HG03039 (cell line): ENCODE results near the gene F2R.
"Not testable (repeated sequence)": the region's sequence is repeated elsewhere in the genome, so short reads cannot be mapped to it uniquely, and the experiment has no call there.

Experiments
- ATAC-seq: cut with Tn5 transposase; IDR thresholded peaks from one replicate; pipeline ENCODE4 v1.9.1; 2021; ENCODE audit warnings: mild to moderate bottlenecking, moderate library complexity; ENCODE audit not compliant: unreplicated experiment

F2R gene

GRCh38 chr5:76715736-76716455, at the start of gene F2R:
Gene F2R, plus strand, starts transcription at chr5:76716126. Its CDS starts 182 bp downstream, at chr5:76716308.
- ATAC-seq = peak; percentile 56

DNA sequence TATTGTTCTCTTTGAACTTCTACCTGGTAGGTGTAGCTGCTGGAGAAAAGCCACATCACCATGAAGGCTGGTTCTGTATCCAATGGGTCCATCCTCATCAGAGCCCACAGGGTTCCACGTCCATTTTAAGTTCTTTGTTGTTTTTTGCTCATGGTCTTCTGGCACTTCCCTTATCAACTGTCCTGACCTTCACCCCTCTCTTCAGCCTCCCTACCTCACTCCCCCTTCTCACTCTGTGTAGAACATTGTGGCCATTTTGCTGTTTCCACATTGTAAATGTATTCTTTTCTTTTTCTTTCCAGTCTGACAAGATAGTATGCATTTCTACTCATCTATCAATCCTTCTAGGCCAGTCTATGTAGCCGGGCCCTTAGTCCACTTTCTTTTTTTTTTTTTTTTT, 48.4 kb upstream of the F2R start:
- no peak for ATAC-seq

GRCh38 chr5:76669245-76669644, 46.7 kb upstream of the F2R start:
- ATAC-seq = no peak

GRCh38 chr5:76670508-76670907, 45.4 kb upstream of the F2R start:
- ATAC-seq = no peak

GRCh38 chr5:76672242-76672641, 43.7 kb upstream of the F2R start:
- no peak for ATAC-seq

DNA sequence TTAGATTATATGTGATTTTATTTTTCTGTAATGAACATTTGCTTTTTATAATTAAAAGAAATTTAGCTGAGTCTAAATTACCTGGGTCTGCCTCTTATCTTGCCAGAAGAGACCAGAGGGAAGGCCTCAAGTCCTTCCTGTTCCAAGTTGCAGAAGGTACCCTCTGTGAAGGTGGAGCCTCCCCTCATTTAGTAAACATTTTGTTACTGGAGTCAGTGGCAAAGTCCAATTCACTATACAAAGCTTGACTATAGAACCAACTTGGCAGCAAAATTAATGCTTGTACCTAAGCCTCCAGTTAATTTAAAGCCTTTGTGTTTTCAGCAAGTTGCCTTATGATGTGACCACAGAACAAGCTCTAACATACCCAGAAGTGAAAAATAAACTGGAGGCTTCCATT, 42.8 kb upstream of the F2R start:
- no peak for ATAC-seq

- ATAC-seq = no peak
Observed at GRCh38 chr5:76674330-76675066, 41.4 kb upstream of the F2R start.

- ATAC-seq = no peak
Observed at GRCh38 chr5:76675364-76675763, 40.6 kb upstream of the F2R start.

DNA sequence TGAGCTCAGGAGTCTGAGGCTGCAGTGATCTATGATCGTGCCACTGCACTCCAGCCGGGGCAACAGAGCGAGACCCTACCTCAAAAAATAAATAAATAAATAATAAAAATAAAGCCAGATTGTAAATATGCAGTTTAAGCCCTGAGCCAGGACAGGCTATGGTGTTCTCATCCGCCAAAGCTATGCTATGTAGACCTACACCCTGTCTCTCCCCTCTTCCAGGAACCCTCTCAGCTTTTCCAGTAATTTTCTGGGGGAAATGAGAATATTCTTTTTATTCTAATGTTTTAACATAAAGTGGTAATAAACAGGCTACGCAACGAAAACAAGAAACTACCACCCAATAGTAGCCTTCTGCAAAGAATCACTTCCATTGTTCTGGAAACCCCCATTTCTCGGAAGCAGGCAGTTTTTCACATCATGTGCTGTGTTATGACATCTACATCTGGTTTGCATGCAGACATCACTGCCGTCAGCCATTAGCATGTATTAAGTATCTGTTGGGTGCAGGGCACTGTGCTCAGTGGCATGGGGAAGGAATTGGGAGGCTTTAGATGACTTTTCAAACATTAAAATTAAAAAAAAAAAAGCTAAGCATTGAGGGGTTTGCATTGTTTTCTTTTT, 38.0 kb upstream of the F2R start:
- ATAC-seq = no peak

- no peak for ATAC-seq
Observed at GRCh38 chr5:76679231-76679630, 36.7 kb upstream of the F2R start.

DNA sequence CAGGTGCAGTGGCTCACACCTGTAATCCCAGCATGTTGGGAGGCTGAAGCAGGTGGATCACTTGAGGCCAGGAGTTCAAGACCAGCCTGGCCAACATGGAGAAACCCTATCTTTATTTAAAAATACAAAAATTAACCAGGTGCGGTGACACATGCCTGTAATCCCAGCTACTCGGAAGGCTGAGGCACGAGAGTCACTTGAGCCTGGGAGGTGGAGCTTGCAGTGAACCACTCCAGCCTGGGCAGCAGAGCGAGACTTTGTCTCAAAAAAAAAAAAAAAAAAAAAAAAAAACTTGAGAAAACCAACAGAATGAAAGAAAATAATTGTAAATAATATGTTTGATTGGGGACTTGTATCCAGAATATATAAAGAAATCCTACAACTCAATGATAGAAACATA, 35.1 kb upstream of the F2R start:
- ATAC-seq = not testable (repeated sequence)

GRCh38 chr5:76681287-76681686, 34.6 kb upstream of the F2R start:
- ATAC-seq = no peak

DNA sequence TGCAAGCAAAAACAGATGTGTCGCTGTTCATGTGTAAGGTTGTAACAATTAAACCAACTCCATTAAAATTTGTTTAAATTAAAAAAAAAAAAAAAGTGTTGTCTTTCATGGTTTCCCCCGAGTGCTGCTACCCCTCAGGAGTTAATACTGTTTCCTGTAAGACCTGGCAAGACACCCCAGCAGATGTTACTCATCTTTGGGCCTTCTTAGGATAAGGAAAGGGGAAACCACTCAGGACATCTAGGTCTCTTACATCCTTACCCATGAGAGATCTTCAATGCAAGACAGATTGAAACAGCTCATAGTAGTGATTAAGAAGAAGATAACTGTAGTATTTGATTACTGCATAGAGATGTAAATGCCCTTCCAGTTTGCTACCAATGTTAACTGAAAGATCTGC, 33.5 kb upstream of the F2R start:
- no peak for ATAC-seq

- ATAC-seq = no peak
Observed at GRCh38 chr5:76683816-76684731, 31.9 kb upstream of the F2R start.

DNA sequence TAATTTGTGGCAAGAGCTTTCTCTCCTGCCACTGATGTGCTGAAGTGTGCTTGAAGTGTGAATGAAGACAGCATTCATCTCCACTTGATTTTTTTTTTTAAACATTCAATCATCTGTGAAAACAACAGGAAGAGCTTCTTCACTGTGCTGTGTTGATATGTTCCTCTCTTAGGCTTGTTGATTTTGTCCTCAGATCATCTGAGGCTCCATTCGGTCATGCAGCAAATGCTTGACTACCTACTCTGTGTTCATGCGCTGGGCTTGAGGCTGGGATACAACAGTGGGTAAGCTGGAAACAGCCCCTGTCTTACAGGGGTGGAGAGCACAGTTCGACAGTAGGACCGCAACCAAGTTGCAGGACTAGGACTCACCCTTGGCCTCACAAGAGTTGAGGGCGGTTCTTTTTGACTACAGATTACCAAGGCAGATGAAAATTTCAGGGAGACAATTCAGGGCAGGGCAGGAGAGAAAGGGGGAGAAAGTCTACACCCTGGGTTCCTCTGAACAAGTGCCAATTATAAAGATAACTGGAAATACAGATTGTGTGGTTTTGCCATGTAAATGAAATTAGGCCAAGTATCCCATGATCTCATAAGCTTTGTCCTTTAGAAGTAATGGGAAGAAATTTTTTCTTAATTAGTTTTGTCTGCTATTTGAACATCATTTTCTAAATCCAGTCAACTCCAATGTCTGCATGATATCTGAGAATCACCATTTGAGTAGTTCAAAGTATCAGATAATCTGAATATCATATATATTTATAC, 31.0 kb upstream of the F2R start:
- ATAC-seq = no peak

DNA sequence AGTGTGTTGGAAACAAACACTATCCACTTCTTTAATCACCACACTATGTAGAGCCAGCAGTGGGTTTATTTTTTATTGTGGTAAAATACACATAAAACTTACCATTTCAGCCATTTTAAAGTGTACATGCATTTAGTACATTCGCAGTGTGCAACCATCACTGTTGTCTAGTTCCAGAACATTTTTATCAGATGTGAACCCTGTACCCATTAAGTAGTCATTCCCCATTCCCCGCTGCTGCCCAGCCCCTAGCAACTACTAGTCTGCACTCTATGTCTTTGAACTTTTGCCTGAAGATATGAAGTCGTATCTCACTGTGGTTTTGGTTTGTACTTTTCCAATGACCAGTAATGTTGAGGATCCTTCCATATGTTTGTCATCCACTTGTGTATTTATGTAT, 30.2 kb upstream of the F2R start:
- ATAC-seq = no peak

DNA sequence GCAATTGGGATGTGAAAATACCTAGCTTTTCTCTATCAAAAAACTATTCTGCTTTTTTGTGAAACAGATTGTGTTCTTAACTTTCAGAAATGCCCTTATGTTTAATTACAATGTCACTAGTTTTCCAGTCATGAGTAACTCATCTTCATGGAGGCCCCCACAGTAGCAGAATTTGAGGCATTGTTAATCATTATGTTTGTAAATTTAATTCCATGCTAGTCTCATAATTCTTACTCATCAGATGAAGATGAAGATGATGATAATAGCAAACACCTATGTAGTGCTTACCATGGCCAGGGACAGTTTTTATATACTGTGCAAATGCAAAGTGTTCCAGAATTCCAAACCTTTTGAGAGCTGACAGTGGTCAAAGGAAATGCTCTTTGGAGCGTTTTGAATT, 27.7 kb upstream of the F2R start:
- no peak for ATAC-seq

GRCh38 chr5:76688836-76689235, 27.1 kb upstream of the F2R start:
- ATAC-seq = no peak

DNA sequence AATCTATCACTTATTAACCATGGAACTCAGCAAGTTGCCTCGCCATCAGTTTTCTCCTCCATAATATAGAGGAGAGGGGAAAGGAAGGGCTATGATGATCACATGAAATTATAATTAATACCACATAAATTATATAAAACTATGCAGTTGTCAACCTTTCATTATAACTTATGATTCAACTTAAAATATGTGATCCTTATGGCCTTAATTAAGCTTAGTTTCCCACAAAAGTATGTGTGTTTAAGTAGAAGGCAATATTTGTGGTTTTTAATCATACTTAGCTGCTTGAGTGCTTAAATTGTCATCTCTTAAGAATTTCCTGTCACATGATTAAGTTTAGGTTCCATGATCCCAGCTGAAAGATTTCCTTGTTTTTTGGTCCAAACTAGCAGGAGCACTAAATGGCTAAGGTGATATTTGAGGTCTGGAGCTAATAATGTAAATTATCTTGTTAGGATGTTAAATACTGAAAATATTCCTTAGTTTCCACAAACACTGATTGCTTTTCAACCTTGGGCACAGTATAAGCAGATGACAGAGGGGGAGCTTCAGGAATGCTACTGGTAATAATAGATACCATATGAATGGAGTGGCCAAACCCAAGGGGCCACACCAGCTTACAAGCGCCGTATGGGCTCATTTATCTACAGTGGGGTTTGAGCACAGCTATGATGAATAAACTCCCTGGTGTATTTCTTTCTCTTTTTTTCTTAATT, 26.4 kb upstream of the F2R start:
- no peak for ATAC-seq
